Measurements from ENCODE around the gene GNA12.

Gene GNA12

DNA sequence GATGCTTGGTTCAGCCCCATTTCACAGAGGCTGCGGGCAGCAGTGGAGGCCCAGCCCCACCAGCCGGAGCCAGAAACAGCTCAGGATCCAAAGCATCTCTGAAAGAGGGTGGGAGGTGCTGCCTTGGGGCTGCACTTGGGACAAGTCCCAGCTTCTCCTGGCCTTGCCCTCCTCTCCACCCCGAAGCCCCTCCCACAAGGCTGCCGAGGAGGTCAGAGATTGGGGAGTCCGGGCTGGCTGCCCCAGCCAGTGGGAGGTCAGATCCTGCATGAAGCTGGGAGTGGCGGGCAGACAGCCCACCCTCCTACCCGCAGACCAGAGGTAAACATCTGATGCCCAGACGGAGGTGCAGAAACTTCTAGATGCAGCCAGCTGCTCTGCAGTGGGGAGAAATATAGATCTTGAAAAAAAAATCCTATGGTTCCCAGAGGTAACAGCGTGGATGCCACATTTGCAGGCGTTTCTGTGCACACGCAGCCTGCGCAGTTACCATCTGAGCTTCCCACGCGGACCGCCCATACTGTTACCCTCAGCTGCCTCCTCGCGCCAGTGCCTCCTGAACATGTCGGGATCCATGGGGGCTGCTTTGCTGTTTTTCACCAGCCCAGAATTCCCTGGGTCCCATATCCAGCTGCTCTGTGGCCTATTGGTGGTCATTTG lies 36.9 kb upstream of the GNA12 start:
- H3K4me2 ChIP-seq (ENCODE audit: low read depth, low read length, poor library complexity, severe bottlenecking) = no peak overlapping the region
- no peak overlapping the region for H2AFZ ChIP-seq (ENCODE audit: low read depth, low read length, severe bottlenecking)
- no peaks in the 10 kb centered on the region for H3K36me3 ChIP-seq (ENCODE audit: low read length)
- no peak overlapping the region for H3K4me3 ChIP-seq (ENCODE audit: insufficient read depth, low read length, poor library complexity, severe bottlenecking)
- no peak overlapping the region for H3K27ac ChIP-seq (ENCODE audit: low read depth, low read length)
- no peaks in the 10 kb centered on the region for H3K9me3 ChIP-seq (ENCODE audit: insufficient read depth, low read length)
- no peaks in the 10 kb centered on the region for H3K27me3 ChIP-seq (ENCODE audit: low read length)
- TF ChIP-seq, protein P1, sequence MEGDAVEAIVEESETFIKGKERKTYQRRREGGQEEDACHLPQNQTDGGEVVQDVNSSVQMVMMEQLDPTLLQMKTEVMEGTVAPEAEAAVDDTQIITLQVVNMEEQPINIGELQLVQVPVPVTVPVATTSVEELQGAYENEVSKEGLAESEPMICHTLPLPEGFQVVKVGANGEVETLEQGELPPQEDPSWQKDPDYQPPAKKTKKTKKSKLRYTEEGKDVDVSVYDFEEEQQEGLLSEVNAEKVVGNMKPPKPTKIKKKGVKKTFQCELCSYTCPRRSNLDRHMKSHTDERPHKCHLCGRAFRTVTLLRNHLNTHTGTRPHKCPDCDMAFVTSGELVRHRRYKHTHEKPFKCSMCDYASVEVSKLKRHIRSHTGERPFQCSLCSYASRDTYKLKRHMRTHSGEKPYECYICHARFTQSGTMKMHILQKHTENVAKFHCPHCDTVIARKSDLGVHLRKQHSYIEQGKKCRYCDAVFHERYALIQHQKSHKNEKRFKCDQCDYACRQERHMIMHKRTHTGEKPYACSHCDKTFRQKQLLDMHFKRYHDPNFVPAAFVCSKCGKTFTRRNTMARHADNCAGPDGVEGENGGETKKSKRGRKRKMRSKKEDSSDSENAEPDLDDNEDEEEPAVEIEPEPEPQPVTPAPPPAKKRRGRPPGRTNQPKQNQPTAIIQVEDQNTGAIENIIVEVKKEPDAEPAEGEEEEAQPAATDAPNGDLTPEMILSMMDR (IDR thresholded peaks at IDR 0.05; ENCODE audit: insufficient read depth, low read length, poor library complexity, severe bottlenecking) = no peak
- TF ChIP-seq EZH2phosphoT487 (conservative IDR thresholded peaks at IDR 0.05; ENCODE audit: low read length) = no peak
- no peaks in the 10 kb centered on the region for H3K9me2 ChIP-seq (replicated peaks; ENCODE audit: insufficient read depth, low read length)
- no peaks in the 10 kb centered on the region for H3F3A ChIP-seq (ENCODE audit: insufficient read depth)
- no peak overlapping the region for H3K9ac ChIP-seq (ENCODE audit: low read length)
- H4K20me1 ChIP-seq (ENCODE audit: low read depth, low read length) = no peaks in the 10 kb centered on the region
- H3K79me2 ChIP-seq (ENCODE audit: insufficient read depth, low read length) = no peaks in the 10 kb centered on the region

DNA sequence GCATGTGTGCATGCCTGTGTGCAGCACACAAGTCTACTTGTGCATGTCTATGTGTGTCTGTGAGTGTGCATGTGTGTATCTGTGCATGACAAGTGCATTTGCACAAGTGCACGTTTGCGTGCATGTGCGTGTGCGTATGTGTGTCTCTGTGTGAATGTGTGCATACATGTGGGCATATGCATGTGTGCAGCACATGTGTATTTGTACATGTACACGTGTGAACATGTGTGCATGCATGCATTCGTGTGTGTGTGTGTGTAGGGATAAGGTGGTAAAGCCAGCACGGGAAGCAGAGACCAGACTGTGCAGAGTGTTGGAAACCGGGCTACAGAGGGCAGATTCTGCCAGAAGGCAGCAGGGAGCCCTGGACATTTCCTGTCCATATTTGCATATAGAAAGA lies 35.9 kb upstream of the GNA12 start:
- Histone ChIP-seq H3K4me3 (ENCODE audit: insufficient read depth, low read length, poor library complexity, severe bottlenecking) (no peak overlapping the region), H2AFZ (ENCODE audit: low read depth, low read length, severe bottlenecking) (no peak overlapping the region), H3F3A (ENCODE audit: insufficient read depth) (no peaks in the 10 kb centered on the region), H3K9me2 (replicated peaks; ENCODE audit: insufficient read depth, low read length) (no peaks in the 10 kb centered on the region), H3K27ac (ENCODE audit: low read depth, low read length) (no peak overlapping the region), H3K79me2 (ENCODE audit: insufficient read depth, low read length) (no peaks in the 10 kb centered on the region), H3K9me3 (ENCODE audit: insufficient read depth, low read length) (no peaks in the 10 kb centered on the region), H4K20me1 (ENCODE audit: low read depth, low read length) (no peaks in the 10 kb centered on the region), H3K9ac (ENCODE audit: low read length) (no peak overlapping the region), H3K27me3 (ENCODE audit: low read length) (no peaks in the 10 kb centered on the region), H3K4me2 (ENCODE audit: low read depth, low read length, poor library complexity, severe bottlenecking) (no peak overlapping the region), H3K36me3 (ENCODE audit: low read length) (no peaks in the 10 kb centered on the region)
- TF ChIP-seq, protein P1 (IDR thresholded peaks at IDR 0.05; ENCODE audit: insufficient read depth, low read length, poor library complexity, severe bottlenecking) = no peak
- TF ChIP-seq EZH2phosphoT487 (conservative IDR thresholded peaks at IDR 0.05; ENCODE audit: low read length) = no peak

DNA sequence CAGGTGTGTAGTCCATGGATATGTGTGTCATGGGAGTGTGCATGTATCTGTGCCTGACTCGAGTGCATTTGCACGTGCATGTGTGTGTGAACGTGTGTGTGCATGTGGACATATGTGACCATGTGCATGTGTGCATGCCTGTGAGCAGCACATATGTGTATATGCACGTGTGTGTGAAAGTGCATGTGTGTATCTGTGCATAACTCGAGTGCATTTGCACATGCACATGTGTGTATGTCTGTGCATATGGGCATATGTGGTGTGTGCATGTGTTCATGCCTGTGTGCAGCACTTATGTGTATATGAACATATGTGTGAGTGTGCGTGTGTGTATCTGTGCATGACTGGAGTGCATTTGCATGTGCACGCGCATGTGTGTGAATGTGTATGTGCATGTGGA lies 35.2 kb upstream of the GNA12 start:
- TF ChIP-seq, protein P1 (IDR thresholded peaks at IDR 0.05; ENCODE audit: insufficient read depth, low read length, poor library complexity, severe bottlenecking) = no peak
- TF ChIP-seq EZH2phosphoT487 (conservative IDR thresholded peaks at IDR 0.05; ENCODE audit: low read length) = no peak

More for the DNA sequence above, 35.2 kb upstream of the GNA12 start:
- Histone ChIP-seq H3K9ac (ENCODE audit: low read length) (no peak overlapping the region), H3K4me2 (ENCODE audit: low read depth, low read length, poor library complexity, severe bottlenecking) (no peak overlapping the region), H3K27ac (ENCODE audit: low read depth, low read length) (no peak overlapping the region), H3F3A (ENCODE audit: insufficient read depth) (no peaks in the 10 kb centered on the region), H3K79me2 (ENCODE audit: insufficient read depth, low read length) (no peaks in the 10 kb centered on the region), H3K36me3 (ENCODE audit: low read length) (no peaks in the 10 kb centered on the region), H2AFZ (ENCODE audit: low read depth, low read length, severe bottlenecking) (no peak overlapping the region), H4K20me1 (ENCODE audit: low read depth, low read length) (no peaks in the 10 kb centered on the region), H3K27me3 (ENCODE audit: low read length) (no peaks in the 10 kb centered on the region), H3K9me3 (ENCODE audit: insufficient read depth, low read length) (no peaks in the 10 kb centered on the region), H3K4me3 (ENCODE audit: insufficient read depth, low read length, poor library complexity, severe bottlenecking) (no peak overlapping the region), H3K9me2 (replicated peaks; ENCODE audit: insufficient read depth, low read length) (no peaks in the 10 kb centered on the region)

All from SU-DHL-6 (cell line).